RWPE1 (cell line): ENCODE measurements around the gene GLRX2.
A peak's percentile ranks its signal among the peaks of the same experiment; 100 is the strongest.

Experiments
- CTCF ChIA-PET: fragments of 350-600 bp; sonication (Branson Sonifier 250); formaldehyde crosslinking; extraction: SDS; loops from one replicate; lab custom pipeline; 2021; lab: Yijun Ruan, JAX
- POLR2A ChIA-PET: fragments of 400-600 bp; formaldehyde crosslinking; extraction: SDS; loops from one replicate; lab custom pipeline; 2020; ENCODE audit warnings: antibody characterized with exemption; ENCODE audit not compliant: low non-redundant PET; lab: Yijun Ruan, JAX
- DNase-seq: peaks from one replicate; pipeline ENCODE4 v3.0.0; 2012; ENCODE audit warnings: low spot score
- H3K27ac ChIP-seq: fragments of 450-650 bp; 2 replicates; pipeline ENCODE4 v1.5.1; 2017
- TF ChIP-seq, protein P1 (sequence below): fragments of 450-650 bp; conservative IDR thresholded peaks from 2 replicates; pipeline ENCODE4 v1.5.1; 2017; ENCODE audit warnings: low read depth, mild to moderate bottlenecking

The GLRX2 gene

DNA sequence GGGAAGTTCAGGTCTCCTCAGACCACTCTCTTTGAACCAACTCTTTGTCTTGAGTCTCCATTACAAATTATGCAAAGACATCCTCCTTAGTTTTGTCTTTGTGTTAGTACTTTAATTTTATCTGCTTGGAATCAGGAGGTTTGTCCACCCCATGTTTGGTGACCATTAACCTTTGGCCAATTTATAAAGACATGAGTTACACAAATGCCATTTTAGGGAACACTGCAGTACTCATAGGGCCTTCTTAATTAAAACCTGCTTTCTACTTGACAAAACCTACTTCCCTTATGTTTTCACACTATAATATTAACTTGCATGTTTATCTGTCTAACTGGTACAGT is 8.7 kb upstream of the GLRX2 start:
- DNase-seq: no peak
- TF ChIP-seq, protein P1, sequence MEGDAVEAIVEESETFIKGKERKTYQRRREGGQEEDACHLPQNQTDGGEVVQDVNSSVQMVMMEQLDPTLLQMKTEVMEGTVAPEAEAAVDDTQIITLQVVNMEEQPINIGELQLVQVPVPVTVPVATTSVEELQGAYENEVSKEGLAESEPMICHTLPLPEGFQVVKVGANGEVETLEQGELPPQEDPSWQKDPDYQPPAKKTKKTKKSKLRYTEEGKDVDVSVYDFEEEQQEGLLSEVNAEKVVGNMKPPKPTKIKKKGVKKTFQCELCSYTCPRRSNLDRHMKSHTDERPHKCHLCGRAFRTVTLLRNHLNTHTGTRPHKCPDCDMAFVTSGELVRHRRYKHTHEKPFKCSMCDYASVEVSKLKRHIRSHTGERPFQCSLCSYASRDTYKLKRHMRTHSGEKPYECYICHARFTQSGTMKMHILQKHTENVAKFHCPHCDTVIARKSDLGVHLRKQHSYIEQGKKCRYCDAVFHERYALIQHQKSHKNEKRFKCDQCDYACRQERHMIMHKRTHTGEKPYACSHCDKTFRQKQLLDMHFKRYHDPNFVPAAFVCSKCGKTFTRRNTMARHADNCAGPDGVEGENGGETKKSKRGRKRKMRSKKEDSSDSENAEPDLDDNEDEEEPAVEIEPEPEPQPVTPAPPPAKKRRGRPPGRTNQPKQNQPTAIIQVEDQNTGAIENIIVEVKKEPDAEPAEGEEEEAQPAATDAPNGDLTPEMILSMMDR: no peak
- ChIA-PET POLR2A (no interaction called here), CTCF (interaction anchor here (0.6 kb wide), 1 partner anchor 10 kb away, joined by 4 read pairs; no protein-coding TSS in a partner anchor)
- no peak overlapping the region for H3K27ac ChIP-seq

DNA sequence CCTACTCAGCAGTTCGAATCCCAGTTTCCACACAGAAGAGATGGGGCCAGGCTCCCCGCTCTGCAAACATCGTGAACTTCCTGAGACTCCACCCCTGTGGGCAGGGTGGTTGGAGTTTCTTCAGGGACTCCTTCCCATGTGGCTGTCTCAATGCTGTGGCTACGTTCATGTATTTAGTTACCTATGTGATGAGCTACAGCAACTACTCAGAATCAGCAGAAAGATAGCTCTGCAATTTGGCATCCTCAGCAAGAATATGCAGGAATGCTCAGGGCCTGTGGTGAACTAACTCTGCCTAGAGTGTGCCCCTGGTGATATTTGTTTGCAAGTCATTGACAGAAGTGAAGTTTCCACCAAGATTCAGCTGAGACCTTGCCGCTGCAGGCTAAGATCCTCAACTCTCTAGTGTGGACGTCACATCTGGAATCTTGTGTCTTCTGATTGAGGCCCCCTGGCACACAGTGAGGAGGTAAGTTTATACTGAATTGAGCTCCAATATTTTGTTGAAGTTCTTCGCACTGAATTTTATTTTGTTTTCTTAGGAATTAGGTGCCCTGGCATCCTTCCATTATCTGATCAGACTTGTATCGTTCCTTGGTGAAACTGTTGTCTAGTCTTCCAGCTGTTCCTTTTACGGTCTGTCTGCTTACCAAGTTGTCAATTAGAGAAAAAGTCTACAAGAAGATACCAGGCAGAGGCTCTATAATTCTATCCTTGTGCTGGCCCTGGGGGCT is 8.2 kb upstream of the GLRX2 start:
- CTCF ChIA-PET: interaction anchor here (0.6 kb wide), 1 partner anchor 9 kb away, joined by 4 read pairs; no protein-coding TSS in a partner anchor
- POLR2A ChIA-PET: no interaction called here
- TF ChIP-seq, protein P1: no peak
- no peak overlapping the region for H3K27ac ChIP-seq
- DNase-seq: no peak

GRCh38 chr1:193111641-193112090 is 6.5 kb upstream of the GLRX2 start:
- POLR2A ChIA-PET: interaction anchor here (0.7 kb wide), 1 partner anchor 15 kb away, joined by 3 read pairs; no protein-coding TSS in a partner anchor
- no peak for DNase-seq
- H3K27ac ChIP-seq: peak overlapping the region; percentile 67
- CTCF ChIA-PET: interaction anchor here (0.6 to 1.4 kb wide), 2 partner anchors 10 to 297 kb away, joined by 3 to 6 read pairs; partner anchors contain the start of gene CDC73
- TF ChIP-seq, protein P1: no peak

- no peak for DNase-seq
- TF ChIP-seq, protein P1: no peak
- H3K27ac ChIP-seq: no peak overlapping the region
- POLR2A ChIA-PET: no interaction called here
- CTCF ChIA-PET: interaction anchor here (1.4 kb wide), 1 partner anchor 11 kb away, joined by 6 read pairs; the partner anchor contains the start of gene CDC73
Measured at GRCh38 chr1:193110864-193111263, 5.7 kb upstream of the GLRX2 start.

DNA sequence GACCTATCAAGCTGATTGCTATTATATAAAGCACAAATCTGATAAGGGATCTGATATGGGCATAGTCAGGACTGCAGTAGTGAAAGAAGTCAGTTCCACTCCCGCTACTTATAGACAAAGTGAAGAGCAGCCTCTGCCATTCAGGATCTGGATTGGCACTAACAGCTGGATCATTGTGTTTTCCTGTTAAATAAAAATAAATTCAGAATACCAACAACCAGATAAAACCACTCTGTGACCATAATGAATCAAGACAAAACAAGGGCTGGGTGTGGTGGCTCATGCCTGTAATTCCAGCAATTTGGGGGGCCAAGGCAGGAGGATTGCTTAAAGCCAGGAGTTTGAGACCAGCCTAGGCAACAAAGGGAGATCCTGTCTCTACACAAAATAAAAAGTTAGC is 5.0 kb upstream of the GLRX2 start:
- no peak for DNase-seq
- TF ChIP-seq, protein P1: no peak
- CTCF ChIA-PET: no interaction called here
- no peak overlapping the region for H3K27ac ChIP-seq
- POLR2A ChIA-PET: no interaction called here

- ChIA-PET CTCF (interaction anchor here (0.6 kb wide), 1 partner anchor 14 kb away, joined by 4 read pairs; no protein-coding TSS in a partner anchor), POLR2A (no interaction called here)
- TF ChIP-seq, protein P1: no peak
Measured at GRCh38 chr1:193109619-193110018, 4.4 kb upstream of the GLRX2 start.

More at GRCh38 chr1:193109619-193110018, 4.4 kb upstream of the GLRX2 start:
- H3K27ac ChIP-seq: no peak overlapping the region
- no peak for DNase-seq
